ENCODE results near the gene CACNB1. TPM values are rescaled to one million over a fixed set of nuclear protein-coding genes. Genes with fewer than 3 reads are reported as not detected.

CACNB1 gene
- total RNA-seq, 1 donor, result 5.8 TPM

GRCh38 chr17:39225308-39225958 is 28.0 kb upstream of the CACNB1 start, which contains the start of gene STAC2:
TSS of gene STAC2 (minus strand) at chr17:39225945. CDS start at chr17:39225502, 443 bp downstream.
- peak within 1 kb of the TSS; percentile 80 for H3K4me2 ChIP-seq (ENCODE audit: insufficient read depth, low read length)
- H3K79me2 ChIP-seq (ENCODE audit: insufficient read depth, low read length), result no peaks in the 10 kb centered on the region
- peaks cover 25% of the 10 kb centered on the region for H3K4me1 ChIP-seq (ENCODE audit: insufficient read depth, low read length)
- no peak for TF ChIP-seq CTCF (IDR thresholded peaks at IDR 0.05; ENCODE audit: extremely low read depth, low read depth, low read length)
- DNase-seq (ENCODE audit: insufficient read length, low spot score, missing footprints), result peak; percentile 87
- H3K36me3 ChIP-seq (ENCODE audit: insufficient read depth, low read length), result no peaks in the 10 kb centered on the region
- H4K20me1 ChIP-seq (ENCODE audit: insufficient read depth, low read length), result peaks cover 4% of the 10 kb centered on the region
- H2AFZ ChIP-seq (ENCODE audit: low read length), result no peak within 1 kb of the TSS
- H3K27me3 ChIP-seq (ENCODE audit: insufficient read depth, low read length), result peaks cover 12% of the 10 kb centered on the region
- no peak within 1 kb of the TSS for H3K27ac ChIP-seq (ENCODE audit: low read depth, low read length)
- H3K4me3 ChIP-seq (ENCODE audit: insufficient read depth, low read length), result peak within 1 kb of the TSS; percentile 60
- H3K9me3 ChIP-seq (ENCODE audit: low read depth, low read length), result no peaks in the 10 kb centered on the region

- H3K79me2 ChIP-seq (ENCODE audit: insufficient read depth, low read length), result no peaks in the 10 kb centered on the region
- H3K36me3 ChIP-seq (ENCODE audit: insufficient read depth, low read length), result no peaks in the 10 kb centered on the region
- peak; percentile 90 for DNase-seq (ENCODE audit: insufficient read length, low spot score, missing footprints)
- no peak overlapping the region for H3K27ac ChIP-seq (ENCODE audit: low read depth, low read length)
- TF ChIP-seq CTCF (IDR thresholded peaks at IDR 0.05; ENCODE audit: extremely low read depth, low read depth, low read length), result no peak
- H3K27me3 ChIP-seq (ENCODE audit: insufficient read depth, low read length), result peaks cover 12% of the 10 kb centered on the region
- peaks cover 4% of the 10 kb centered on the region for H4K20me1 ChIP-seq (ENCODE audit: insufficient read depth, low read length)
- H3K4me1 ChIP-seq (ENCODE audit: insufficient read depth, low read length), result peaks cover 25% of the 10 kb centered on the region
- H3K9me3 ChIP-seq (ENCODE audit: low read depth, low read length), result no peaks in the 10 kb centered on the region
- H3K4me3 ChIP-seq (ENCODE audit: insufficient read depth, low read length), result peak overlapping the region; percentile 56
- H3K4me2 ChIP-seq (ENCODE audit: insufficient read depth, low read length), result peak overlapping the region; percentile 80
- H2AFZ ChIP-seq (ENCODE audit: low read length), result no peak overlapping the region
Observed at GRCh38 chr17:39224778-39225307, 27.4 kb upstream of the CACNB1 start.

GRCh38 chr17:39223907-39224777 is 26.7 kb upstream of the CACNB1 start:
- Histone ChIP-seq H3K4me3 (ENCODE audit: insufficient read depth, low read length) (no peak overlapping the region), H3K36me3 (ENCODE audit: insufficient read depth, low read length) (no peaks in the 10 kb centered on the region), H3K9me3 (ENCODE audit: low read depth, low read length) (no peaks in the 10 kb centered on the region), H2AFZ (ENCODE audit: low read length) (no peak overlapping the region), H4K20me1 (ENCODE audit: insufficient read depth, low read length) (peaks cover 4% of the 10 kb centered on the region), H3K79me2 (ENCODE audit: insufficient read depth, low read length) (no peaks in the 10 kb centered on the region), H3K4me2 (ENCODE audit: insufficient read depth, low read length) (no peak overlapping the region), H3K4me1 (ENCODE audit: insufficient read depth, low read length) (peaks cover 19% of the 10 kb centered on the region), H3K27ac (ENCODE audit: low read depth, low read length) (no peak overlapping the region), H3K27me3 (ENCODE audit: insufficient read depth, low read length) (peaks cover 12% of the 10 kb centered on the region)
- no peak for TF ChIP-seq CTCF (IDR thresholded peaks at IDR 0.05; ENCODE audit: extremely low read depth, low read depth, low read length)
- peak; percentile 79 for DNase-seq (ENCODE audit: insufficient read length, low spot score, missing footprints)

All from osteoblast (primary cell).